Frontal cortex (tissue), 4 donors: Measurements from ENCODE around the gene CACFD1. TPM values are rescaled to one million over a fixed set of nuclear protein-coding genes. Genes with fewer than 3 reads are reported as not detected.

Source experiments
- DNase-seq, 2 donors: peaks; one replicate each; pipeline ENCODE4 v3.0.0; 2012; ENCODE audit warnings: low spot score in 2 of 2
- FAIRE-seq: peaks from 2 replicates; lab custom pipeline; 2012; peaks lifted over from hg19 to GRCh38; lab: Jason Lieb, UNC
- total RNA-seq: library from RNA; depleted of rRNA; stranded (reverse); fragments of >200 nt; gene quantifications from one replicate; pipeline ENCODE4 v1.2.3, GENCODE V29; 2014
- donor health status: control.
- donor health status: control.
- donor health status: control.

Gene CACFD1
- total RNA-seq, 1 donor from 2014 or later = 22.8 TPM

DNA sequence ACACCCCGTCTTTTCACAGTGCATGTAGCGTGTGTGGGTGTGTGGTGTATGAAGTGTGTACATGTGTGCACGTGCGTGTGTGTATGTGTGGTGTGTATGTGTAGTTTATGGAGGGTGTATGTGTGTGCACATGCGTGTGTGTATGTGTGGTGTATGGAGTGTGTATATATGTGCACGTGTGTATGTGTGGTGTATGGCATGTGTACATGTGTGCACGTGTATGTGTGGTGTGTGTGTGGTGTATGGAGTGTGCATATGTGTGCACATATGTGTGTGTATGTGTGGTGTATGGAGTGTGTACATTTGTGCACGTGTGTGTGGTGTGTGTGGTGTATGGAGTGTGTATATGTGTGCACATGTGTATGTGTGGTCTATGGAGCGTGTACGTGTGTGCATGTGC lies 51.8 kb downstream of the CACFD1 start:
- DNase-seq (no peak), FAIRE-seq (no peak)

DNA sequence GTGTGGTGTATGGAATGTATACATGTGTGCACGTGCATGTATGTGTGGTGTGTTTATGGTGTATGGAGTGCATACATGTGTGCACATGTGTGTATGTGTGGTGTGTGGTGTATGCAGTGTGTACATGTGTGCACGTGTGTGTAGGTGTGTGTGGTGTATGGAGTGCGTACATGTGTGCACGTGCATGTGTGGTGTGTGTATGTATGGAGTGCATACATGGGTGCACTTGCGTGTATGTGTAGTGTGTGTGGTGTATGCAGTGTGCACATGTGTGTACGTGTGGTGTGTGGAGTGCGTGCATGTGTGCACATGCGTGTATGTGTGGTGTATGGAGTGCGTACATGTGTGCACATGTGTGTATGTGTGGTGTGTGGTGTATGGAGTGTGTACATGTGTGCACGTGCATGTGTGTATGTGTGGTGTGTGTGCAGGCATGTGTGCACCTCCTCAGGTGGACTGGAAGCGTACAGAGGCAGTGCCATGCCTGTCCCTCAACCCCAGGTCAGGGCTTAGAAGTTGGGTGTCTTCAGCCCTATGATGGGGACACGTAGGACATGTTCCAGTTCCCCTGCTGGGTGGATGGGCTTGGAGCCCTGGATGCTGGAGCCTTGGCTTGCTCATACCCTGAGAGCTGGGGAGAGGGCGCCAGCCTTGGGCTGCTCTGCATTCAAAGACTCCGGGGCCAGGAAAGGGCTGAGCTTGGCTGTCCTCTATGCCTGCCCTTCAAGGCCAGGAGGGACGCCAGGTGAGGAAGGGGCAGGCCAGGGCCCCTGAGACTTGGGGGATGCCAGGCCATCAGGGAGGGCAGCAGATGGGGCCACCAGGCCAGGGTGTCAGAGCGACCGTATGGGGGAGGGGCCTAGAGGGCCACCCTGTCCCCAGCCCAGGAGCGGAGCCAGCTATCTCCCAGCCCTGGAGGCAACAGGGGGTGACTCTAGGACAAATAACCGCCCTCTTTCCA lies 52.8 kb downstream of the CACFD1 start:
- FAIRE-seq = no peak

DNA sequence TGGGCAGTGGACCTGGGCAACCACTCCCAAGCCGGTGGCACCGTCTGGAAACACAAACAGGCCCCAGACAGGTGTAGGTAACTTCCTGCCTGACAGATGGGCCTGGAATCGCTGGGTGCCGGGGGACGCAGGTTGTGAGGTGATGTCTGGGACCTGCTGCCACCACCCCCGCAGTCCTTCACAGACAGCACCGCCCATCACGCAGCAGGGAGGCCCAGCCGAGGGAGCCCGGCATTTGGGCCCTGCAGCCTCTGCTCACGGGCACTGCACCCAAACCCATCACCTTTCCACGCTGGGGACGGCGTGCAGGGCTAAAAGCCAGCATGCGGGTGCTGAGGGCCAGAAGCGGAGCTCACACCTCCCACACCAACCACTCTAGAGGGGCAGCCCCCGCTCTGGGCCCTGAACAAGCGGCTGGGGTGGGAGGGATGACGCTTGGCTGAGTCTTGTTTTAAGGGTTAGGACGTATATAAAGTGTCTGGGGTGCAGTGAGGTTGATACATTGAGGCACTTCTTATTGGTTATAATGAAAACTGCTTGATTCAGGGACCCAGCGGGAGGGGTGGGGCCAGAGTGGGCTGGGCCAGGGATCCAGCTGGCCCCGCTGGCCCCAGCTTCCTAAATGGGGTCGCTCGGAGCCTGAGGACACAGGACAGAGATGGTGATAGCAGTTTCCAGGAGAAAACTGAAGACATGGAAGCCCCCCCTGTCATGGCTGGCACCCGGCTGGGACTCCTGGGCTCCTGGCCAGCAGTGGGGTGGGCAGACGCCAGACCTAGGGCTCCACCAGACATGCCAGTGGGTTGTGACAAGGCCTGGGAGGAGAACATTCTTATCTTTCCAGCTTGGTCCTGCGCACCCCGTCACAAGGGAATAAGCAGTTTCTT lies 53.7 kb downstream of the CACFD1 start:
- DNase-seq = no peak
- no peak for FAIRE-seq

More for the DNA sequence above, 52.8 kb downstream of the CACFD1 start:
- no peak for DNase-seq

DNA sequence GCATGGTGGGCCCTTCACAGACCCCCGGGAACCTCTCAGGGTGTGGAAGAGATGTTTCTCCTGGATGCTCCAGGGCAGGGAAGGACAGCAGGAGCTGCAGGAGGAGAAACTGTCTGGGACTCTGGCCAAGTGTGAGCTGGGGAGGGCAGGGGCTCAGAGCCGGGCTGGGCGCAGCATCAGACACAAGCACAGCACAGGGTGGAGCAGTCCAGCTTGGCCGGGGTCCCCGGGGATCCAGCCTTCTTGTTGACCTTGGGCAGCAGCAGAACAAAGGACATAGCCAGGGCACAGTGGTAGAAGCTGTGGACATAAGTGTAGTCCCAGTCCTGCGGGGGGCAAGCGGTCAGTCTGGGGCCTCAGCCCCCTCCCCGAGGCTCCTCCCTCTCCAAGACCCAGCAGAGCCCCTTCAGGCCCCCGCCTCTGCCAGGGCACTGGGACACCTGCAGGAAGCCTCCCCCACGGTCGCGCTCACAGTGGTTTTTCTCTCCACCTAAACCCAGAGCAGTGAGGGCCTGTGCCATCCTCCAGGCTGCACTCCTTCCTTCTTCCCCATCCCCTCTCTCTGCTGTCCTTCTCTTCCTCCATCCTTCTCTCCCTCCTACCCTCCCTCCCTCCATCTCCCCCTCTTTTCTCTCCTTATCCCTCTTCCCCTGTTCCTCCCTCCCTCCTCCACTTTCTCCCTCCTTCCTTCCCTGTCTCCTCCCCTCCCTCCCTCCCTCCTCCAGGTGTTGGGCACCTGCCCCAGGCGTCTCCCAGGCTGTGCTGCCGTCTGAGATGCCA lies 54.9 kb downstream of the CACFD1 start:
- DNase-seq (no peak), FAIRE-seq (no peak)

DNA sequence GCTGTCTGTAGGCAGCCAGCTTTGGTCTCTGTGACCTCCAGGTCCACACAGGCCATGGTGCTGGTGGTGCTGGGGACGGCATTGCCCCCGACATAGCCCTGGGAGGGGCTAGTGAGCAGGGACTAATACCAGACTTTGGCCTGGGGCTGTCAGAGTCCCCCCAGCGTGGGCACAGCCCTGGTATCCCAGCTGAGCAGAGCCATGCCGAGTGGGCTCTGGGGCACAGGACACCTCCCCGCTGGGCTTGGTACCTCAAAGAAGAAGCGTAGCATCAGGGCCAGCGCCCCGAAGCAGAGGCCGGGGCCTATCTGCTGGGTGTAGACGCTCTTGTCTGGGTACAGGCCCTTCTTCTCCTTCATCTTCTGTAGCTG lies 55.4 kb downstream of the CACFD1 start:
- DNase-seq (no peak), FAIRE-seq (no peak)

DNA sequence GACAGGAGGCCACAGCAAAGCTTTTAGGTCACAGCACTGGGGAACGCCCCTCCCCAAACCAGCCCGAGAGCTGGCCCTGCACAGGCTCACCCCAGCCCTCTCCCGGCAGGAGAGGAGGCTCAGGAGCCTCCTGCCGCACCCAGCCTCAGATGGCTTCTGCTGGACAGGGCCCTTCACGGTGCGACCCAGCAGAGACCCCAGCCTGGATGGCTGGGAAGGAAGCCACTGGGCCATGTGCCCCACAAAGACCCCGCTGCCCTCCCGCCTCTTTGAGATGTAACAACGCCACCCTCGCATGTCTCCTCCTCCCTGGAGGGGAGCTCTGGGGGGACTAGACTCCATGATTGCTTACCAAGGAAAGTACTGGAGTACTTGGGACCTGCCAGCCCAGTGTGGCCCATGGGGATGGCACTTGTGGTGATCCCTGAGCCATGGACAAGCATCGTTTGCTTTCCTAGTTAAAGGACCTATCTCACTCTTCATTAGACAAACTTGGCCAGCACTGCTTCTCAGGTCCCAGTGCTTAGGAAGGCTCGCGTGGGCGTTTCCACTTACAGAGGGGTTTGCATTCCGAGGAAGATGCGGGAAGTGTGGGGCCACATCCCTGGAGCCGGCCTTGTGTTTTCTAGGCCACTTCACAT lies 56.0 kb downstream of the CACFD1 start:
- DNase-seq (no peak), FAIRE-seq (no peak)

DNA sequence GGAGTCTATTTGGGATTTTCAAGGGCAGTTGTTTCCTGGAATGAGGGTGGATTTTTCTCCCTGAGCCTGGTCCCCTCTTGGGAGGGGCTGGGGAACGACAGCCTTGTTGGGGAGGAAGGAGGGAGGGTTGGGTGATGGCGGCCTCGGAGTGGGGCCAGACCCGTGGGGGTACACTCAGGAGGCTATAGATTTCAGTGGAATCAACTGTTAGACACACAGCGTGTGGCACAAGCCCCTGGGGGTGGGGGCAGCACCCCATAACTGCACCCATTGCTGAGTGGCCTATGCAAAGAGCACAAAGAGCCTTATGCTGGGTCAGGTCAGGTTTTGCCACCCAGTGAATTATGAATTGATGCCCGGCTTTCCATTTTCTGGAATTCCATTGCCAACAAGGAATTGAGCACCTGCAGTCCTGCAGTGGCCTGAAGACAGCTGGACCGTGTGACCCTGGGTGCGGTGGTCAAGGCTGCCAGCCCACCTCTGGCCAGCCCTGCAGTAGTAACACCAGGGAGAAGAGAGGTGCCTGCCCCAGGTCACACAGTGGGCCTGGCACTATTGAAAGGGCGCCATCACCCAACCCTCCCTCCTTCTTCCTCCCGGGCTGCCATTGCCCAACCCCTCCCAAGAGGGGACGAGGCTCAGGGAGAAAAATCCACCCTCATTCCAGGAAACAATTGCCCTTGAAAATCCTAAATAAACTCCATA lies 56.6 kb downstream of the CACFD1 start:
- FAIRE-seq = no peak
- DNase-seq = no peak

DNA sequence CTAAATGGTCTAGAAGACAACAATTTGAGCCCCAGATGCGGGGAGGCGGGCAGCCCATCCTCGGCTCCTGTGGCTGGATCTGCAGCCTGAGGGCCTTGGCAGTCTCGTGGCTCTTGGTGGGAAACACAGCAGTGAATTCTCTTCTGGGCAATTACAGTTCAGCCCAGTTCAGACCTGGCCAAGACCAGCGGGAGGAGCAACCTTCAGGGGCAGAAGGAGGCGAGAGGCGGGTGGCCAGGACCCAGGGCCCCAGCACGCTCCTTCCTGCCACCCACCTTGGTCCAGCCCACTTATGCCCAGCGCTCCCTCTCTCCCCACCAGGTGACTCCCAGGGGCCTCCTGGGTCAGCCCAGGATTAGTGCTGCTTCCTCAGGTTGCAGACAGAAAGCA lies 57.2 kb downstream of the CACFD1 start:
- no peak for FAIRE-seq
- DNase-seq = no peak

DNA sequence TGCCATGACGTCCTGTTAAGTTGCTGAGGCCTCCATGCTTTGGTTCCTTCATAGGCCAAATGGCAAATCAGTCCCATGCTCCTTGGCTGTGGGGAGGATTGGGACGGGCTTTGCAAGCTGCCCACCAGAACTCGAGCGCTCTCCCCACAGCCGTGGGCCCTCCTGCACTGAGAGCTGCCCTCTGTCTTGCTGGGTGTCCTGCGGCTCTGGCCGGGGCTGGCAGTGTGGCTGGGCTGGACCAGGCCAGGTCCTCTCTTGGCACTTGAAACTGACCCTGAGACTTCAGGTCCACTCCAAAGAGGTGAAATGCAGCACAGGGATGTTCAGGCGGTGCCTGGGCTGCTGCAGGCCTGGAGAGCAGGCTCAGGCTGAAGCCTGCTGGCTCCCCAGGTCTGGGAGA lies 57.9 kb downstream of the CACFD1 start:
- no peak for FAIRE-seq
- DNase-seq = no peak

DNA sequence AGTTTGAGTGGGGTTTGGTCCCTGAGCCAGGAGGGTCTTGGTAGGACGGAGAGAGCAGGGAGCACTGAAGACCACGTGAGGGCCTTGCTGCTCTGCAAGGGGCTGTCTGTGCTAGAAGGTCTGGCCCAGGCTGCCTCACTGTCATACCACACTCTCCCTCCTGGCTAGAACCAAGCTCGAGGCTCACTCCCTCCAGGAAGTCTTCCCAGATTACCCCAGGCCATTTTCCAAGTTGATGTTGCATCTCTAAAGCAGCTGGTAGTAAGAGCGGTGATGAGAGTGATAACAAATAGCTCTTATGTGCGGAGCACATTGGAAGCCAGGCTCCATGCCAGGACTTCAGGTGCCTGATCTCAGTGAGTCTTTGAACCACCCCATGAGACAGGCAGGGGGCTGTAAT lies 58.4 kb downstream of the CACFD1 start:
- no peak for DNase-seq
- FAIRE-seq = no peak

DNA sequence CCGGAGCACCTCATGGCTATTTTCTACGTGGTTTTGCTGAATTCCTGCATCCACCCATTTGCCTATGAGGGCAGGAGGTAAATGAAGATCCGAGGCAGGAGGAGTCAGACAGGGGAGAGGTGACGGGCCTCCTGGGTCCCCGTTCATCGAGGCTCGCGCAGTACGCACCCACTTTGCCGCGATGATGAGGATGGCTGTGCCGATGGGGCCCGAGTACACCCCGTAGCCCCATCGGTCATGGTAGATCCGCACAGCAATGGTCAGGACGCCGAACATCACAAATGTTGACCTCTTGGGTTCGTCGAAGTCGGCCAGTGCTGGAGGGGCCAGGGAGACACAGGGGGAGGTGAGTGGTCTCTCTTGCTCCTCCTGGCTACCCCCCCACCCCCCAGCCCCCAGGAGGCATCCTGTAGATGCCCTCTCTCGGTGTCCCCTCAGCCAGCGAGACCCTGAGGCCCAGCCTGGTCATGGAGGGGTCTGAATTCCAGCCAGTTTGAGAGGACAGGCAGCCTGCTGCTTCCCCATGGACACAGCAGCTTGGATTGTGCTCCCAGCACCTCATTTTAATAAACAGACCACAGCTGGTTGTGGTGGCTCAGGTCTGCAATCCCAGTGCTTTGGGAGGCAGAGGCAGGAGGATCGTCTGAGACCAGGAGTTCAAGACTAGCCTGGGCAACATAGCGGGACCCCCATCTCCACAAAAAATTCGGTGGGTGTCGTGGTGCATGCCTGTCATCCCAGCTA lies 59.1 kb downstream of the CACFD1 start:
- FAIRE-seq (no peak), DNase-seq (no peak)

DNA sequence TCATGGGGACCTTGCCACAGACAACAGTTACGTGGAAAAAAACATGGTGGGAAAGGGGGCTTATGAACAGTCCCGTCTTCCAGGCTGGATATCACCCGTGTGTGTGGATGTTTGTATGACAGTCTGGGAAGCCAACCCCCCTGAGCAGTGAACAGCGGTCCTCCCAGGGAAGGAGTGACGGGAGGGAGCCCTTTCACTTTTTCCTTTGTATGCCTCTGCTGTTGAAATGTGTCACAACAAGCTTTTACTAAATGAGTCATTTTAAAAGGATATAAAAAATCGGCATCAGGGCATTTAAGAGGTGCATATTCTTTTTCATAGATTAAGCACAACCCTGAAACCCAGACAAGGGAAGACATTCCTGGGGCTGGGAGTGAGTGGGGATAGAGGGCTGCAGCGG lies 59.9 kb downstream of the CACFD1 start:
- FAIRE-seq = no peak
- no peak for DNase-seq

DNA sequence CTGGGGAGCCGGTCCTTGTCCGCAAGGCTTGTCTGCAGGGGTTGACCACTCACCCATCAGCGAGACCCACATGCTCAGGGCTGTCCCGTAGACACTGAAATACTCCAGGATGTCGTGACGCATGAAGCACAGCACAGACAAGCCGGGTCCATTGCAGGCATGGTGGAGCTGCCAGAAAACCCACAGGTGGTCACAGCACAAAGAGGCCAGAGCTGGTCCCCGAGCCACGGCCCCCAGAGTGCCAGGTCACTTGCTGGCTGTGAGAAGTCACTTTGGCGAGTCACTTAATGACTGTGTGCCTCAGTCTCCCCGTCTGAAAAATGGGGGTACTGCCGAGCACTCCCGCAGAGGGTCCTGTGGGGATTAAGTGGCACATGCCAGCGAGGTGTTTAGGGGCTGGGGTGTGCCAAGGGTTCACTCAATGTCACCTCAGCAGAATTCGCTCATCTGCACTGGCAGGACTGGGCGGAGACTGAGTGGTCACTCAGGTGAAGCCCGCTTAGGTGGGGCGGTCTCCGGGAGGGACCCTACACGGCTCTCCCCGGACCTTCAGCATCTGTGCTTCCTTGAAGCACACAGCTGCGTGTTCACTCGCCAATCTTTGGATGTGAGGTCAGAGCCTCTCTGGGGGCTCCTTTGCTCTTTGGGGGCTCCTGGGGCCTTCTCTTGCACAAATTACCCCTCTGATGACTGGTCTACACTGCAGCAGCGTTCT lies 60.5 kb downstream of the CACFD1 start:
- FAIRE-seq = no peak
- DNase-seq = no peak

Other genes with a start within 250 kb of the CACFD1 start
- not detected for gene ABO, start 184.8 kb upstream of the CACFD1 start, total RNA-seq
- gene SURF6, start 123.8 kb upstream of the CACFD1 start, total RNA-seq = 18.8 TPM
- 15.1 TPM for gene MED22, start 111.8 kb upstream of the CACFD1 start, total RNA-seq
- 1,196 TPM for gene RPL7A, start 111.8 kb upstream of the CACFD1 start, total RNA-seq
- gene SURF1, start 103.5 kb upstream of the CACFD1 start, total RNA-seq = 13.9 TPM
- gene SURF2, start 103.4 kb upstream of the CACFD1 start, total RNA-seq = 17.1 TPM
- 91.3 TPM for gene SURF4, start 83.9 kb upstream of the CACFD1 start, total RNA-seq
- gene STKLD1, start 83.6 kb upstream of the CACFD1 start, total RNA-seq = 1.2 TPM
- 13.5 TPM for gene REXO4, start 42.0 kb upstream of the CACFD1 start, total RNA-seq
- gene ADAMTS13, start 37.6 kb upstream of the CACFD1 start, total RNA-seq = 2.0 TPM
- gene SLC2A6, start 19.1 kb downstream of the CACFD1 start, total RNA-seq = 12.6 TPM
- not detected for gene MYMK, start 65.0 kb downstream of the CACFD1 start, total RNA-seq
- gene ADAMTSL2, start 74.7 kb downstream of the CACFD1 start, total RNA-seq = 2.4 TPM
- gene FAM163B, start 149.4 kb downstream of the CACFD1 start, total RNA-seq = 12.6 TPM
- under 0.01 TPM for gene DBH, start 176.4 kb downstream of the CACFD1 start, total RNA-seq